ENCODE results near the gene INKA2.

GRCh38 chr1:111719135-111719534, 20.1 kb downstream of the INKA2 start:
- TF ChIP-seq POLR2AphosphoS5 (IDR thresholded peaks at IDR 0.05; ENCODE audit: borderline replicate concordance, low read depth, low read length) (no peak), EZH2 (IDR thresholded peaks at IDR 0.05) (no peak)
